RWPE1 (cell line): ENCODE measurements around the gene TMEM59L.
A peak's percentile ranks its signal among the peaks of the same experiment; 100 is the strongest.

Experiments
- CTCF ChIA-PET: fragments of 350-600 bp; sonication (Branson Sonifier 250); formaldehyde crosslinking; extraction: SDS; loops from one replicate; lab custom pipeline; 2021; lab: Yijun Ruan, JAX
- POLR2A ChIA-PET: fragments of 400-600 bp; formaldehyde crosslinking; extraction: SDS; loops from one replicate; lab custom pipeline; 2020; ENCODE audit warnings: antibody characterized with exemption; ENCODE audit not compliant: low non-redundant PET; lab: Yijun Ruan, JAX
- DNase-seq: peaks from one replicate; pipeline ENCODE4 v3.0.0; 2012; ENCODE audit warnings: low spot score
- H3K27ac ChIP-seq: fragments of 450-650 bp; 2 replicates; pipeline ENCODE4 v1.5.1; 2017
- TF ChIP-seq, protein P1 (sequence below): fragments of 450-650 bp; conservative IDR thresholded peaks from 2 replicates; pipeline ENCODE4 v1.5.1; 2017; ENCODE audit warnings: low read depth, mild to moderate bottlenecking

TMEM59L gene

GRCh38 chr19:18635831-18636182 lies 23.1 kb downstream of the TMEM59L start:
- POLR2A ChIA-PET = no interaction called here
- TF ChIP-seq, protein P1, sequence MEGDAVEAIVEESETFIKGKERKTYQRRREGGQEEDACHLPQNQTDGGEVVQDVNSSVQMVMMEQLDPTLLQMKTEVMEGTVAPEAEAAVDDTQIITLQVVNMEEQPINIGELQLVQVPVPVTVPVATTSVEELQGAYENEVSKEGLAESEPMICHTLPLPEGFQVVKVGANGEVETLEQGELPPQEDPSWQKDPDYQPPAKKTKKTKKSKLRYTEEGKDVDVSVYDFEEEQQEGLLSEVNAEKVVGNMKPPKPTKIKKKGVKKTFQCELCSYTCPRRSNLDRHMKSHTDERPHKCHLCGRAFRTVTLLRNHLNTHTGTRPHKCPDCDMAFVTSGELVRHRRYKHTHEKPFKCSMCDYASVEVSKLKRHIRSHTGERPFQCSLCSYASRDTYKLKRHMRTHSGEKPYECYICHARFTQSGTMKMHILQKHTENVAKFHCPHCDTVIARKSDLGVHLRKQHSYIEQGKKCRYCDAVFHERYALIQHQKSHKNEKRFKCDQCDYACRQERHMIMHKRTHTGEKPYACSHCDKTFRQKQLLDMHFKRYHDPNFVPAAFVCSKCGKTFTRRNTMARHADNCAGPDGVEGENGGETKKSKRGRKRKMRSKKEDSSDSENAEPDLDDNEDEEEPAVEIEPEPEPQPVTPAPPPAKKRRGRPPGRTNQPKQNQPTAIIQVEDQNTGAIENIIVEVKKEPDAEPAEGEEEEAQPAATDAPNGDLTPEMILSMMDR = no peak
- CTCF ChIA-PET = interaction anchor here (0.6 kb wide), 1 partner anchor 186 kb away, joined by 3 read pairs; no protein-coding TSS in a partner anchor

GRCh38 chr19:18636183-18636968 lies 23.7 kb downstream of the TMEM59L start:
- TF ChIP-seq, protein P1 = no peak
- H3K27ac ChIP-seq = peak overlapping the region; percentile 84
- ChIA-PET POLR2A (no interaction called here), CTCF (interaction anchor here (0.6 kb wide), 1 partner anchor 186 kb away, joined by 3 read pairs; no protein-coding TSS in a partner anchor)
- peak; percentile 99 for DNase-seq

More at GRCh38 chr19:18635831-18636182, 23.1 kb downstream of the TMEM59L start:
- peak overlapping the region; percentile 84 for H3K27ac ChIP-seq
- DNase-seq = no peak

DNA sequence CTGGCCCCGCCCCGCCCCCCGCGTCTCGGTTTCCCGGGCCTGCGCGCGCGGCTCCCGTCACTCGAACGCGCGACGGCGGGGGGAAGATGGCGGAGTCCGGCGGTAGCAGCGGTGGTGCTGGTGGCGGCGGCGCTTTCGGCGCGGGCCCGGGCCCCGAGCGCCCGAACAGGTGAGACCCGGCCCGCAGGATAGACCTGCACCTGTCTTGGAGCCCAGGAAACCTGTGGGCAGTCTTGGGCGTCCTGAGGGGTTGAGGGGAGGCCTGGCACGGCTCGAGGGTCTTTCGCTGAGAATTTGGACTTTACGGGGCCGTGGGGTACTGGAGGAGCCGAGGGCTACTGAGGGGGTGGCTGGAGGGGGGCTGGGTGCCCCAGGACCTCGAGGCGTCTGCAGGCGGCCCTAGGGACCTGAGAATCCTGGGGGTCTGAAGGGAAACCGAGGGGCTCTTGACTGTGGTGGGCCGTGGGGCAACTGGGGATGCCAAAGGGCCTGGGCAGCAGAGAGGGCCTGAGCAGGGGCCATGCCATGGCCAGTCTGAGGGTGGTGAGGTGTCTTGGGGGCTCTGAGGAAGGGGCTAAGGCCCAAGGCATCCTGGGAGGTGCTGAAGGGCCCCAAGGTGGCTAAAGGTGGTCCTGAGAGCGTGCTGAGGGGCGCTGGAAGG lies 24.4 kb downstream of the TMEM59L start, which contains the start of gene KLHL26:
TSS of gene KLHL26 (plus strand) at position 60 of the 661 bp plus-strand sequence. CDS start at position 87, 27 bp downstream.
- no peak for DNase-seq
- H3K27ac ChIP-seq = peak within 1 kb of the TSS; percentile 84
- TF ChIP-seq, protein P1 = no peak
- POLR2A ChIA-PET = no interaction called here
- CTCF ChIA-PET = no interaction called here

GRCh38 chr19:18637673-18638630 lies 25.3 kb downstream of the TMEM59L start:
- POLR2A ChIA-PET = no interaction called here
- peak overlapping the region; percentile 84 for H3K27ac ChIP-seq
- TF ChIP-seq, protein P1 = no peak
- CTCF ChIA-PET = no interaction called here
- peak; percentile 56 for DNase-seq

- POLR2A ChIA-PET = no interaction called here
- CTCF ChIA-PET = no interaction called here
These were observed 27.1 kb downstream of the TMEM59L start for GRCh38 chr19:18639706-18640243.

More at GRCh38 chr19:18639706-18640243, 27.1 kb downstream of the TMEM59L start:
- TF ChIP-seq, protein P1 = no peak
- no peak overlapping the region; the same call in 1 of the 2 replicates for H3K27ac ChIP-seq
- no peak for DNase-seq
